Osteoblast (primary cell): Measurements from ENCODE around the gene WNT1. TPM values are rescaled to one million over a fixed set of nuclear protein-coding genes. Genes with fewer than 3 reads are reported as not detected.

ENCODE experiments used
- DNase-seq: peaks from one replicate; pipeline ENCODE4 v3.0.0; 2011; ENCODE audit warnings: low spot score, mixed read lengths; ENCODE audit not compliant: insufficient read length; ENCODE audit errors: missing footprints
- H2AFZ ChIP-seq: 2 replicates; pipeline ENCODE4 v1.6.0; 2011; ENCODE audit warnings: mild to moderate bottlenecking, low read length
- H3K27ac ChIP-seq: 2 replicates; pipeline ENCODE4 v1.5.1; 2011; ENCODE audit warnings: mild to moderate bottlenecking, low read depth, low read length, moderate library complexity
- H3K27me3 ChIP-seq: 2 replicates; pipeline ENCODE4 v1.6.0; 2012; ENCODE audit warnings: mild to moderate bottlenecking, control low read depth, inconsistent platforms, low read length, moderate library complexity; ENCODE audit not compliant: insufficient read depth
- H3K36me3 ChIP-seq: 2 replicates; pipeline ENCODE4 v1.5.1; 2011; ENCODE audit warnings: mild to moderate bottlenecking, low read length, control low read depth, moderate library complexity; ENCODE audit not compliant: insufficient read depth
- H3K4me1 ChIP-seq: 2 replicates; pipeline ENCODE4 v1.5.1; 2011; ENCODE audit warnings: mild to moderate bottlenecking, low read length, control low read depth, moderate library complexity; ENCODE audit not compliant: insufficient read depth
- H3K4me2 ChIP-seq: 2 replicates; pipeline ENCODE4 v1.6.0; 2011; ENCODE audit warnings: mild to moderate bottlenecking, low read length; ENCODE audit not compliant: insufficient read depth
- H3K4me3 ChIP-seq: fragments of 200-600 bp; sonication (generic); 3 replicates; pipeline ENCODE4 v1.5.1; 2012; ENCODE audit warnings: mild to moderate bottlenecking, low read length, inconsistent platforms; ENCODE audit not compliant: insufficient read depth
- H3K79me2 ChIP-seq: 2 replicates; pipeline ENCODE4 v1.6.0; 2012; ENCODE audit warnings: mild to moderate bottlenecking, low read length, control low read depth, inconsistent platforms; ENCODE audit not compliant: insufficient read depth
- H3K9me3 ChIP-seq: 2 replicates; pipeline ENCODE4 v1.5.1; 2011; ENCODE audit warnings: low read depth, low read length, control low read depth
- H4K20me1 ChIP-seq: 2 replicates; pipeline ENCODE4 v1.6.0; 2012; ENCODE audit warnings: mild to moderate bottlenecking, low read length, control low read depth; ENCODE audit not compliant: insufficient read depth
- total RNA-seq: library from RNA; depleted of rRNA; stranded (reverse); fragments of >200 nt; gene quantifications from 2 replicates; pipeline ENCODE4 v1.2.3, GENCODE V29; 2012
- TF ChIP-seq, protein P1 (sequence below): IDR thresholded peaks from 2 replicates; pipeline ENCODE4 v1.5.1; 2011; ENCODE audit warnings: mild to moderate bottlenecking, low read depth, low read length, moderate library complexity; ENCODE audit errors: extremely low read depth

Gene WNT1
- total RNA-seq, 1 donor, result not detected

DNA sequence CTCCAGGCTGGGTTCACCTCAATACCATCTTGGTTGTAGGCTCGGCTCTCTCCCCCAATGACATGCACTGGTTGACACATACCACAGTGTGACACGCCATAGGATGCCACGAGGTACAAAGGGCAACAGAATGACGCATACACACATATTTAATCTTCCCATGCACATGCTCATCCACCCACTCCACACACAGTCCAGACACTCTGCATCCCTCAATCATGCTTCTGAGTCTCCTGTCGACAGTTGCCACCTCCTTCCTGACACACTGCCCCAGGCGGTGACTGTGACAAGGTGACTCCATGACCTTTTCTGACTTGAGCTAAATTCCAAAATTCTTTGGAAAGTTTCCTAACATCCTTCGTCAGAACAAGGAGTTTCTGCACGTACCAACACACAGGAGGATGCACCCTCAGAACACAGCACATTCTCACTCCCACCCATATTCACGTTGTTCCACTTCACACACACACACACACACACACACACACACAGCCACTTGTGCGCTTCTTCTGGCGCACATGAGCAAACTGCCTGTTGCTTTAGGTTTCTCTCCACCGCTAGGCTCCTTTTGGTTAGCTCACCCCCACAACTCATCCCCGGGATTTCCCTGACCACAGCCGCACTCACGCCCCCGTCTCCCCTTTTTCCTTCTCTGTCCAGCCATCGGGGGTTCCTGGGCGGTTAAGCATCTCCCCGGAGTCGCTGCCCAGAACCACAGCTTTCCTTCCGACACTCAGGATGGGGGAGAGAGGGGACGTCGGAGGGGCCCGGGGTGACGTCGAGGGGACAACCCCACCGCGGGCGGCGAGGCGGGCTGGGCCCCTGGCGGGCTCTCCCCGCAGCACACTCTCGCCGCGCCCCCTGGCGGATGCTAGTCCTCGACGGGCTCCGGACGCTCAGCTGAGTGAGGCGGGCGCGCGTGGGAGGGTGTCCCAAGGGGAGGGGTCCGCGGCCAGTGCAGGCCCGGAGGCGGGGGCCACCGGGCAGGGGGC is 536 bp upstream of the WNT1 start:
- peak overlapping the region; percentile 11 for H3K27ac ChIP-seq
- H3K79me2 ChIP-seq, result no peaks in the 10 kb centered on the region
- H3K4me3 ChIP-seq, result peak overlapping the region; percentile 21
- H3K9me3 ChIP-seq, result no peaks in the 10 kb centered on the region
- no peaks in the 10 kb centered on the region for H3K36me3 ChIP-seq
- peaks cover 38% of the 10 kb centered on the region for H3K4me1 ChIP-seq
- no peak overlapping the region for H2AFZ ChIP-seq
- peaks cover 4% of the 10 kb centered on the region for H4K20me1 ChIP-seq
- H3K4me2 ChIP-seq, result peak overlapping the region; percentile 47
- peaks cover 45% of the 10 kb centered on the region for H3K27me3 ChIP-seq
- peak; percentile 97 for DNase-seq
- TF ChIP-seq, protein P1, sequence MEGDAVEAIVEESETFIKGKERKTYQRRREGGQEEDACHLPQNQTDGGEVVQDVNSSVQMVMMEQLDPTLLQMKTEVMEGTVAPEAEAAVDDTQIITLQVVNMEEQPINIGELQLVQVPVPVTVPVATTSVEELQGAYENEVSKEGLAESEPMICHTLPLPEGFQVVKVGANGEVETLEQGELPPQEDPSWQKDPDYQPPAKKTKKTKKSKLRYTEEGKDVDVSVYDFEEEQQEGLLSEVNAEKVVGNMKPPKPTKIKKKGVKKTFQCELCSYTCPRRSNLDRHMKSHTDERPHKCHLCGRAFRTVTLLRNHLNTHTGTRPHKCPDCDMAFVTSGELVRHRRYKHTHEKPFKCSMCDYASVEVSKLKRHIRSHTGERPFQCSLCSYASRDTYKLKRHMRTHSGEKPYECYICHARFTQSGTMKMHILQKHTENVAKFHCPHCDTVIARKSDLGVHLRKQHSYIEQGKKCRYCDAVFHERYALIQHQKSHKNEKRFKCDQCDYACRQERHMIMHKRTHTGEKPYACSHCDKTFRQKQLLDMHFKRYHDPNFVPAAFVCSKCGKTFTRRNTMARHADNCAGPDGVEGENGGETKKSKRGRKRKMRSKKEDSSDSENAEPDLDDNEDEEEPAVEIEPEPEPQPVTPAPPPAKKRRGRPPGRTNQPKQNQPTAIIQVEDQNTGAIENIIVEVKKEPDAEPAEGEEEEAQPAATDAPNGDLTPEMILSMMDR, result peak; percentile 50

DNA sequence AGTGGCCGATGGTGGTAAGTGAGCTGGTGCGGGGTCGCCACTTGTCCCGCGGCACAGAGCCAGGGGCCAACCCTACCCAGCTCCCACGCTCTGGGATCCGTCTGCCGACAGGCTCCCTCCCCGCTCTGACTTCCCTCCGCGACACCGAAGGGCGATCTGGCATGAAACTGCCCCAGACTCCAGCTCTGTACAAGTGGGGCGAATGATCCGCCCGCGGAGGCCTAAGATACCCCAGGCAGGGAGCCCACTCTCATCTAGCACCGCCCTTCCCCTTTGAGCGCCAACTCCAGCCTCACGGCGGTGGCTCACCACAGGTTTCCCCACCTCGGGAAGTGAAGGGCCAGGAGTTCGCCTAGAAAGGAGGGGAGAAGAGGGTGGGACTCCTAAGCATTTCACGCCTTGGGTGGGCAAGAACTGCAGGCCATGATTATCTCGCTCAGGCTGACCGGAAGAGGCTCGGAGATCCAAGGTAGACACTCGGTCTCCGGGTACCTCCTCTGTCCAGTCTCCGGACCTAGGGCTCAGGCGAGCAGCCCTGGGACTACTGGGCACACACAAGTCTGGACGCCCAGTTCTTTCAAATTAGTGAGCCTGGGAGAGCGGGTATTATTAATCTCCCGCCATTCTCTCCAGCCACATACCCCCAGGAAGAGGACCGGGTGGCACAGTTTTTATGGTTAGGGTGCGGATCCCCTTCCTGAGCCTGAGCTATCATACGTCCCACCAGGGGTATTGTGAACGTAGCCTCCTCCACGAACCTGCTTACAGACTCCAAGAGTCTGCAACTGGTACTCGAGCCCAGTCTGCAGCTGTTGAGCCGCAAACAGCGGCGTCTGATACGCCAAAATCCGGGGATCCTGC is 849 bp downstream of the WNT1 start:
- H3K27ac ChIP-seq, result no peak overlapping the region
- TF ChIP-seq, protein P1, result no peak
- H3K4me3 ChIP-seq, result peak overlapping the region; percentile 45
- peaks cover 28% of the 10 kb centered on the region for H3K4me1 ChIP-seq
- peak; percentile 89 for DNase-seq
- peak overlapping the region; percentile 51 for H3K4me2 ChIP-seq
- no peaks in the 10 kb centered on the region for H3K79me2 ChIP-seq
- no peaks in the 10 kb centered on the region for H3K36me3 ChIP-seq
- H3K27me3 ChIP-seq, result peaks cover 56% of the 10 kb centered on the region
- peak overlapping the region; percentile 29 for H2AFZ ChIP-seq
- no peaks in the 10 kb centered on the region for H3K9me3 ChIP-seq
- H4K20me1 ChIP-seq, result no peaks in the 10 kb centered on the region

DNA sequence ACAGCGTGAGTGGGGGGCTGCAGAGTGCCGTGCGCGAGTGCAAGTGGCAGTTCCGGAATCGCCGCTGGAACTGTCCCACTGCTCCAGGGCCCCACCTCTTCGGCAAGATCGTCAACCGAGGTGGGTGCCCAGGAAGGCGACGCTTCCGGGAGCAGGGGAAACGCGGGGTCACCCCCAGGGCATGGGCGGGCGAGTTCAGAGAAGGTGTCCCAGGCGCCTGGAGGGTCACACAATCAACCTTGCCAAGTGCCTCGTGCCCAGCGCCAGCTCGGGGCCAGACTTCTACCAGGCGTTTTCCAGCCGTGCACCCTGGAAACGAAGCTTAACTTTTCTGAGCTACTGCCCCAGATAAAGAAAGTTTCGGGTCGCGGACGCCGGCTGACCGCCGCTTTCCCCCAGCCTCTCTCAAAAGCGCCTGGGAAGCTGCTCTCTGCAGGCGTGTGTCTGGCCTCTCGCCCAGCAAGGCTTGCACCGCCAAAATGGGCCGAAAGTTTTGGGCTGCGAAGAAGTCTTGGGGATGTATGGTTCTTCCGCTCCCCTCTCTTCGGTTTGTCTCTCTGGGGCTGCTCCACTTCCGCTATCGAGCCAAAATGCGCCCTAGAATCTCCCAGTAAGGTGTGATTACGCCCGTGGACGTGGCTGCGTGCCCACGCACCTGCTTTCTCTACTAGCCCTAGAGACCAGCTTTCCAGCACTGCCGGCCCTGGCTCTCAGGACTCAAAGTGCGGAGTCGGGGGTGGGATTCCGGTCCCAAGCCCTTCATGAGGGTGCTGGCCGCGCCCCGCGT is 1.7 kb downstream of the WNT1 start:
- H2AFZ ChIP-seq, result no peak overlapping the region

More for the DNA sequence above, 1.7 kb downstream of the WNT1 start:
- H3K27me3 ChIP-seq, result peaks cover 65% of the 10 kb centered on the region
- peak; percentile 90 for DNase-seq
- peak overlapping the region; percentile 19 for H3K4me3 ChIP-seq
- H3K9me3 ChIP-seq, result no peaks in the 10 kb centered on the region
- no peaks in the 10 kb centered on the region for H3K36me3 ChIP-seq
- H3K79me2 ChIP-seq, result no peaks in the 10 kb centered on the region
- H3K4me2 ChIP-seq, result peak overlapping the region; percentile 51
- no peaks in the 10 kb centered on the region for H4K20me1 ChIP-seq
- TF ChIP-seq, protein P1, result no peak
- H3K27ac ChIP-seq, result no peak overlapping the region
- H3K4me1 ChIP-seq, result peaks cover 20% of the 10 kb centered on the region
